GM12878 (cell line): ENCODE measurements around the gene CD96. TPM values are rescaled to one million over a fixed set of nuclear protein-coding genes. Genes with fewer than 3 reads are reported as not detected.

Experiments used
- ATAC-seq: fragments of 200-7000 bp; cut with Tn5 transposase; 3 replicates; pipeline ENCODE4 v1.9.1; 2020; ENCODE audit warnings: mild to moderate bottlenecking, moderate library complexity
- BruUV-seq: library from RNA; stranded (reverse); fragments of 400-500 nt; replicated peaks from 2 replicates; lab custom pipeline; 2021; lab: Mats Ljungman, UMichigan
- CTCF ChIA-PET: fragments of 300-600 bp; sonication (Branson Sonifier 250); formaldehyde crosslinking; extraction: SDS; loops from one replicate; lab custom pipeline; 2021; ENCODE audit warnings: inconsistent platforms; lab: Yijun Ruan, JAX
- POLR2A ChIA-PET: fragments of 350-600 bp; formaldehyde crosslinking; extraction: SDS; loops from one replicate; lab custom pipeline; 2021; ENCODE audit warnings: inconsistent platforms; lab: Charles Lee
- RAD21 ChIA-PET: fragments of 300-600 bp; sonication (Branson Sonifier 250); formaldehyde crosslinking; loops from one replicate; lab custom pipeline; 2023; ENCODE audit warnings: antibody characterized with exemption; ENCODE audit not compliant: unreplicated experiment; lab: Charles Lee
- SMC1A ChIA-PET: fragments of 300-600 bp; sonication (Branson Sonifier 250); formaldehyde crosslinking; loops from one replicate; lab custom pipeline; 2023; ENCODE audit not compliant: unreplicated experiment, uncharacterized antibody; lab: Charles Lee
- DNase-seq: peaks from one replicate; pipeline ENCODE4 v3.0.0-alpha.2; 2011; ENCODE audit warnings: low read depth, low spot score
- FAIRE-seq: peaks from 3 replicates; lab custom pipeline; 2011; peaks lifted over from hg19 to GRCh38; lab: Jason Lieb, UNC
- H2AFZ ChIP-seq: 2 replicates; pipeline ENCODE4 v1.6.0; 2011; ENCODE audit warnings: low read depth, low read length, control low read depth; ENCODE audit not compliant: control insufficient read depth
- H3K27ac ChIP-seq: 2 replicates; pipeline ENCODE4 v1.5.1; 2011; ENCODE audit warnings: control low read depth; ENCODE audit not compliant: control insufficient read depth, insufficient read depth
- H3K27me3 ChIP-seq, 2 experiments: replicated peaks in 1 of 2; 2 replicates each; pipeline versions ENCODE4 v1.6.0 to v1.6.1; 2011; ENCODE audit warnings: low read length in 1 of 2; ENCODE audit not compliant: control insufficient read depth in 2 of 2, insufficient read depth in 2 of 2
- H3K36me3 ChIP-seq, 2 experiments: 2 replicates each; pipeline ENCODE4 v1.5.1; 2011; ENCODE audit warnings: low read length in 1 of 2; ENCODE audit not compliant: control insufficient read depth in 2 of 2, insufficient read depth in 2 of 2
- H3K4me1 ChIP-seq: 2 replicates; pipeline ENCODE4 v1.6.1; 2011; ENCODE audit warnings: mild to moderate bottlenecking, low read length, moderate library complexity, mixed read lengths; ENCODE audit not compliant: control insufficient read depth, insufficient read depth
- H3K4me2 ChIP-seq: 2 replicates; pipeline ENCODE4 v1.6.0; 2011; ENCODE audit warnings: control low read depth; ENCODE audit not compliant: control insufficient read depth, insufficient read depth
- H3K4me3 ChIP-seq: fragments of 200-600 bp; sonication (generic); 2 replicates; pipeline ENCODE4 v1.5.1; 2016
- H3K79me2 ChIP-seq: 2 replicates; pipeline ENCODE4 v1.6.0; 2011; ENCODE audit warnings: low read length; ENCODE audit not compliant: control insufficient read depth, insufficient read depth
- H3K9ac ChIP-seq: 2 replicates; pipeline ENCODE4 v1.8.0; 2011; ENCODE audit warnings: low read length, control low read depth, mixed read lengths; ENCODE audit not compliant: control insufficient read depth, insufficient read depth
- H3K9me3 ChIP-seq: replicated peaks from 3 replicates; pipeline ENCODE4 v1.5.1; 2011; ENCODE audit warnings: mild to moderate bottlenecking, low read length; ENCODE audit not compliant: control insufficient read depth, insufficient read depth
- H4K20me1 ChIP-seq: 2 replicates; pipeline ENCODE4 v1.6.0; 2011; ENCODE audit not compliant: control insufficient read depth, insufficient read depth
- CBX3 ChIP-seq: fragments of 200-600 bp; sonication (generic); IDR thresholded peaks from 2 replicates; pipeline ENCODE4 v1.6.1; 2016; ENCODE audit warnings: low read depth, borderline replicate concordance
- CREM ChIP-seq: IDR thresholded peaks from 2 replicates; pipeline ENCODE4 v1.6.1; 2014; ENCODE audit warnings: antibody characterized with exemption, low read depth
- DPF2 ChIP-seq: fragments of 450-650 bp; IDR thresholded peaks from 2 replicates; pipeline ENCODE4 v1.6.1; 2017; ENCODE audit warnings: mild to moderate bottlenecking
- ESRRA ChIP-seq: IDR thresholded peaks from 2 replicates; pipeline ENCODE4 v1.6.1; 2012; ENCODE audit warnings: mild to moderate bottlenecking, low read length, improper control_type of control experiment
- GABPA ChIP-seq: IDR thresholded peaks from 2 replicates; pipeline ENCODE4 v1.6.1; 2014; ENCODE audit warnings: antibody characterized with exemption, low read depth, mild to moderate bottlenecking, inconsistent platforms
- KLF5 ChIP-seq: fragments of 450-650 bp; IDR thresholded peaks from 2 replicates; pipeline ENCODE4 v1.6.1; 2014; ENCODE audit warnings: mild to moderate bottlenecking; ENCODE audit not compliant: partially characterized antibody
- RBBP5 ChIP-seq: fragments of 200-600 bp; sonication (generic); conservative IDR thresholded peaks from 2 replicates; pipeline ENCODE4 v1.6.1; 2016
- TAF1 ChIP-seq: IDR thresholded peaks from 2 replicates; pipeline ENCODE4 v1.6.1; 2011; ENCODE audit warnings: mild to moderate bottlenecking, low read depth, low read length, borderline replicate concordance
- TCF3 ChIP-seq: IDR thresholded peaks from 2 replicates; pipeline ENCODE4 v1.6.1; 2012; ENCODE audit warnings: low read depth, mild to moderate bottlenecking, low read length, borderline replicate concordance; ENCODE audit not compliant: insufficient read depth
- WRNIP1 ChIP-seq: IDR thresholded peaks from 2 replicates; pipeline ENCODE4 v1.6.1; 2011; ENCODE audit warnings: low read depth, low read length, improper control_type of control experiment, borderline replicate concordance
- ZNF207 ChIP-seq: fragments of 450-650 bp; IDR thresholded peaks from 2 replicates; pipeline ENCODE4 v1.6.1; 2014; ENCODE audit warnings: antibody characterized with exemption, mild to moderate bottlenecking, borderline replicate concordance
- ZNF384 ChIP-seq: IDR thresholded peaks from 2 replicates; pipeline ENCODE4 v1.6.1; 2012; ENCODE audit warnings: low read depth, mild to moderate bottlenecking, low read length, improper control_type of control experiment, borderline replicate concordance
- ZZZ3 ChIP-seq: IDR thresholded peaks from 2 replicates; pipeline ENCODE4 v1.6.1; 2011; ENCODE audit warnings: low read depth; ENCODE audit not compliant: control insufficient read depth, insufficient read length
- WGBS: methylation state at CpG from one replicate; pipeline ENCODE4 v1.1.6; 2016; ENCODE audit warnings: low lambda C conversion rate; ENCODE audit not compliant: insufficient replicate concordance, insufficient coverage; ENCODE audit errors: missing lambda C conversion rate; 5-methylcytosine and 5-hydroxymethylcytosine counted together
- in situ Hi-C: fragments of 300-500 bp; cut with MboI; formaldehyde crosslinking; loops from 9 replicates; pipeline ENCODE4 v1.14.3; 2018; ENCODE audit warnings: mixed read lengths
- intact Hi-C: fragments of 100-400 bp; cut with micrococcal nuclease; formaldehyde crosslinking; loops from one replicate; pipeline ENCODE4 v1.14.2; 2022; ENCODE audit not compliant: unreplicated experiment
- polyA plus RNA-seq, 11 experiments: library from polyadenylated mRNA; depleted of rRNA in 4 of 11; unstranded in 6 of 11; stranded (reverse) in 5 of 11; fragments of >200 nt; fragmentation: Nextera tagmentation in 4 of 11; fragmentation: Illumina TruSeq in 1 of 11; extraction: Ambion mirVana in 4 of 11; extraction: Trizol in 1 of 11; gene quantifications; 1 replicate in 1 of 11; 2 replicates in 10 of 11; pipeline versions ENCODE4 v1.2.1 to v1.2.3, GENCODE V29; 2011 to 2016; ENCODE audit warnings: inconsistent platforms in 2 of 11, missing spikeins in 2 of 11, low read depth in 1 of 11
- total RNA-seq, 4 experiments: library from RNA; depleted of rRNA in 3 of 4; stranded (reverse); fragments of >200 nt in 3 of 4; fragmentation: Illumina TruSeq in 1 of 4; extraction: Trizol in 1 of 4; gene quantifications; 2 replicates each; pipeline versions ENCODE4 v1.2.1 to v1.2.3, GENCODE V29; 2013 to 2021
- TF ChIP-seq, protein P1 (sequence below): fragments of 450-650 bp; conservative IDR thresholded peaks from 2 replicates; pipeline ENCODE4 v1.6.1; 2017; ENCODE audit warnings: mild to moderate bottlenecking, moderate library complexity
- TF ChIP-seq, protein P2 (sequence below): fragments of 450-650 bp; IDR thresholded peaks from 2 replicates; pipeline ENCODE4 v1.6.1; 2016; ENCODE audit warnings: mild to moderate bottlenecking
- TF ChIP-seq, protein P3 (sequence below): IDR thresholded peaks from 2 replicates; pipeline ENCODE4 v1.6.1; 2012; ENCODE audit warnings: low read depth, low read length, improper control_type of control experiment
- TF ChIP-seq, protein P4 (sequence below): IDR thresholded peaks from 2 replicates; pipeline ENCODE4 v1.6.1; 2011; ENCODE audit warnings: low read depth, low read length, improper control_type of control experiment, borderline replicate concordance
- TF ChIP-seq, protein P5 (sequence below), 3 experiments: IDR thresholded peaks in 2 of 3; conservative IDR thresholded peaks in 1 of 3; 2 replicates each; pipeline ENCODE4 v1.5.1; 2011; ENCODE audit warnings: low read depth in 3 of 3, low read length in 3 of 3, mild to moderate bottlenecking in 3 of 3, control low read depth in 2 of 3, moderate library complexity in 2 of 3, inconsistent platforms in 1 of 3, mixed read lengths in 1 of 3; ENCODE audit not compliant: control insufficient read depth in 2 of 3, insufficient read depth in 1 of 3; ENCODE audit errors: extremely low read depth in 1 of 3

Gene CD96
- total and polyA plus RNA-seq, 10 of the 15 experiments (the other 5 are each of a cell fraction or from before 2014, with no cell fraction given), result 0.13 to 10.1 (median 0.47) TPM

DNA sequence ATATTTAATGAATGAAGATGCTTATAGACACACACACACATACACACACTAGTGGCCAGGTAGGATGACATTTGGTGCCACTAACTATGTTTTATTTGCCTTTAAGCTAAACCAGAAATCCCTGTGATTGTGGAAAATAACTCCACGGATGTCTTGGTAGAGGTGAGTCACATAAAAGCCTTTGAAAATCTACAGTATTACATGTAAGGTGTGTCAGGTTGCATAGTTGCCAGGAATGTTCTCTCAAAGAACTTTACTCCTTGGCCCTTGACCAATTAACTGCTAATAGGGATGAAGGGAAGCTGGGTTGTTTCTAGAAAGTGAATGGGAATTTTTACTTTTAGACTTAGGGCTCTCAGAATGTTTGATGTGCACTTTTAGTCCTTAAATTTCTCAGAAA, 43.2 kb downstream of the CD96 start:
- TF ChIP-seq ZNF384, result no peak
- no peak for TF ChIP-seq ZZZ3
- TF ChIP-seq ESRRA, result no peak
- TF ChIP-seq DPF2, result no peak
- no peak for TF ChIP-seq CBX3
- TF ChIP-seq WRNIP1, result no peak
- TF ChIP-seq RBBP5, result no peak
- TF ChIP-seq, protein P1, sequence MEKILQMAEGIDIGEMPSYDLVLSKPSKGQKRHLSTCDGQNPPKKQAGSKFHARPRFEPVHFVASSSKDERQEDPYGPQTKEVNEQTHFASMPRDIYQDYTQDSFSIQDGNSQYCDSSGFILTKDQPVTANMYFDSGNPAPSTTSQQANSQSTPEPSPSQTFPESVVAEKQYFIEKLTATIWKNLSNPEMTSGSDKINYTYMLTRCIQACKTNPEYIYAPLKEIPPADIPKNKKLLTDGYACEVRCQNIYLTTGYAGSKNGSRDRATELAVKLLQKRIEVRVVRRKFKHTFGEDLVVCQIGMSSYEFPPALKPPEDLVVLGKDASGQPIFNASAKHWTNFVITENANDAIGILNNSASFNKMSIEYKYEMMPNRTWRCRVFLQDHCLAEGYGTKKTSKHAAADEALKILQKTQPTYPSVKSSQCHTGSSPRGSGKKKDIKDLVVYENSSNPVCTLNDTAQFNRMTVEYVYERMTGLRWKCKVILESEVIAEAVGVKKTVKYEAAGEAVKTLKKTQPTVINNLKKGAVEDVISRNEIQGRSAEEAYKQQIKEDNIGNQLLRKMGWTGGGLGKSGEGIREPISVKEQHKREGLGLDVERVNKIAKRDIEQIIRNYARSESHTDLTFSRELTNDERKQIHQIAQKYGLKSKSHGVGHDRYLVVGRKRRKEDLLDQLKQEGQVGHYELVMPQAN, result no peak
- TF ChIP-seq CREM, result no peak
- TF ChIP-seq, protein P2, sequence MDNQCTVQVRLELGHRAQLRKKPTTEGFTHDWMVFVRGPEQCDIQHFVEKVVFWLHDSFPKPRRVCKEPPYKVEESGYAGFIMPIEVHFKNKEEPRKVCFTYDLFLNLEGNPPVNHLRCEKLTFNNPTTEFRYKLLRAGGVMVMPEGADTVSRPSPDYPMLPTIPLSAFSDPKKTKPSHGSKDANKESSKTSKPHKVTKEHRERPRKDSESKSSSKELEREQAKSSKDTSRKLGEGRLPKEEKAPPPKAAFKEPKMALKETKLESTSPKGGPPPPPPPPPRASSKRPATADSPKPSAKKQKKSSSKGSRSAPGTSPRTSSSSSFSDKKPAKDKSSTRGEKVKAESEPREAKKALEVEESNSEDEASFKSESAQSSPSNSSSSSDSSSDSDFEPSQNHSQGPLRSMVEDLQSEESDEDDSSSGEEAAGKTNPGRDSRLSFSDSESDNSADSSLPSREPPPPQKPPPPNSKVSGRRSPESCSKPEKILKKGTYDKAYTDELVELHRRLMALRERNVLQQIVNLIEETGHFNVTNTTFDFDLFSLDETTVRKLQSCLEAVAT, result no peak
- TF ChIP-seq TCF3, result no peak
- TF ChIP-seq, protein P3, sequence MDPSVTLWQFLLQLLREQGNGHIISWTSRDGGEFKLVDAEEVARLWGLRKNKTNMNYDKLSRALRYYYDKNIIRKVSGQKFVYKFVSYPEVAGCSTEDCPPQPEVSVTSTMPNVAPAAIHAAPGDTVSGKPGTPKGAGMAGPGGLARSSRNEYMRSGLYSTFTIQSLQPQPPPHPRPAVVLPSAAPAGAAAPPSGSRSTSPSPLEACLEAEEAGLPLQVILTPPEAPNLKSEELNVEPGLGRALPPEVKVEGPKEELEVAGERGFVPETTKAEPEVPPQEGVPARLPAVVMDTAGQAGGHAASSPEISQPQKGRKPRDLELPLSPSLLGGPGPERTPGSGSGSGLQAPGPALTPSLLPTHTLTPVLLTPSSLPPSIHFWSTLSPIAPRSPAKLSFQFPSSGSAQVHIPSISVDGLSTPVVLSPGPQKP, result no peak
- TF ChIP-seq KLF5, result no peak
- TF ChIP-seq ZNF207, result no peak
- TF ChIP-seq, protein P4, sequence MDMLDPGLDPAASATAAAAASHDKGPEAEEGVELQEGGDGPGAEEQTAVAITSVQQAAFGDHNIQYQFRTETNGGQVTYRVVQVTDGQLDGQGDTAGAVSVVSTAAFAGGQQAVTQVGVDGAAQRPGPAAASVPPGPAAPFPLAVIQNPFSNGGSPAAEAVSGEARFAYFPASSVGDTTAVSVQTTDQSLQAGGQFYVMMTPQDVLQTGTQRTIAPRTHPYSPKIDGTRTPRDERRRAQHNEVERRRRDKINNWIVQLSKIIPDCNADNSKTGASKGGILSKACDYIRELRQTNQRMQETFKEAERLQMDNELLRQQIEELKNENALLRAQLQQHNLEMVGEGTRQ, result no peak
- TF ChIP-seq, protein P5, sequence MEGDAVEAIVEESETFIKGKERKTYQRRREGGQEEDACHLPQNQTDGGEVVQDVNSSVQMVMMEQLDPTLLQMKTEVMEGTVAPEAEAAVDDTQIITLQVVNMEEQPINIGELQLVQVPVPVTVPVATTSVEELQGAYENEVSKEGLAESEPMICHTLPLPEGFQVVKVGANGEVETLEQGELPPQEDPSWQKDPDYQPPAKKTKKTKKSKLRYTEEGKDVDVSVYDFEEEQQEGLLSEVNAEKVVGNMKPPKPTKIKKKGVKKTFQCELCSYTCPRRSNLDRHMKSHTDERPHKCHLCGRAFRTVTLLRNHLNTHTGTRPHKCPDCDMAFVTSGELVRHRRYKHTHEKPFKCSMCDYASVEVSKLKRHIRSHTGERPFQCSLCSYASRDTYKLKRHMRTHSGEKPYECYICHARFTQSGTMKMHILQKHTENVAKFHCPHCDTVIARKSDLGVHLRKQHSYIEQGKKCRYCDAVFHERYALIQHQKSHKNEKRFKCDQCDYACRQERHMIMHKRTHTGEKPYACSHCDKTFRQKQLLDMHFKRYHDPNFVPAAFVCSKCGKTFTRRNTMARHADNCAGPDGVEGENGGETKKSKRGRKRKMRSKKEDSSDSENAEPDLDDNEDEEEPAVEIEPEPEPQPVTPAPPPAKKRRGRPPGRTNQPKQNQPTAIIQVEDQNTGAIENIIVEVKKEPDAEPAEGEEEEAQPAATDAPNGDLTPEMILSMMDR (IDR thresholded peaks at IDR 0.05 in 2 of 3, conservative IDR thresholded peaks at IDR 0.05 in 1 of 3; ENCODE audit: control insufficient read depth in 2 of 3, extremely low read depth in 1 of 3, insufficient read depth in 1 of 3, low read depth in 3 of 3, low read length in 3 of 3), result no peak
- no peak for TF ChIP-seq TAF1
- TF ChIP-seq GABPA, result no peak
- H3K4me1 ChIP-seq, result no peaks in the 10 kb centered on the region
- no peaks in the 10 kb centered on the region for H3K27me3 ChIP-seq
- DNase-seq (no peak), ATAC-seq (no peak), FAIRE-seq (no peak)
- BruUV-seq, result no TSS peak
- CTCF ChIA-PET, result interaction anchor here (2.1 kb wide), 1 partner anchor 7 kb away, joined by 5 read pairs; no protein-coding TSS in a partner anchor
- no peaks in the 10 kb centered on the region for H3K79me2 ChIP-seq
- SMC1A ChIA-PET, result interaction anchor here (1.5 kb wide), 1 partner anchor 14 kb away, joined by 3 read pairs; no protein-coding TSS in a partner anchor
- H3K9me3 ChIP-seq, result no peaks in the 10 kb centered on the region
- no peak overlapping the region for H3K4me3 ChIP-seq
- in situ Hi-C loops (no loop called here), intact Hi-C loops (no loop called here)
- no peak overlapping the region for H3K4me2 ChIP-seq
- H3K36me3 ChIP-seq, result no peaks in the 10 kb centered on the region
- POLR2A ChIA-PET, result no interaction called here
- no peak overlapping the region for H2AFZ ChIP-seq
- H4K20me1 ChIP-seq, result no peaks in the 10 kb centered on the region
- WGBS, result 10% methylated on average over 1 of the region's 1 CpG
- H3K27ac ChIP-seq, result no peak overlapping the region
- no peak overlapping the region for H3K9ac ChIP-seq
- RAD21 ChIA-PET, result no interaction called here
